ENCODE measurements around the gene RGS7BP.
"Not testable (repeated sequence)": the region's sequence is repeated elsewhere in the genome, so short reads cannot be mapped to it uniquely, and the experiment has no call there.

RGS7BP gene

DNA sequence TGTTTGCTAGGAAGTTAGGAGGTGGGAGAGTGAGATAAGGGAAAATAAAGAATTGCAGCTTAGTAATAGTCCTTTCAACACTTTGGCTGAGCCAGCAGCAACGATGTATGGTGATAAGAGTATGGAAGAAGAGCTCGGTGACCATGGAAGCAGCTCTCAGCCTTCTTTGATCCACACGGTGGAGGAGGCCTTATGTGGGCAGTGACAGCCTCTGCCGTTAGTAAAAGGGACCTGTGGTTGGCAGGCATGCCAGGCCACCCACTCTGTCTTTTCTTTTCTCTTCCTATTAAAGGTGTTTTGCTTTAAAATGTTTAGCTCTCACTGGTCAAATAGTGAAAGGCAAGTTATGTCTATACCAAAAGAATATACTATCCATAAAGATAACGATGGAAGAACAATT lies 7.7 kb downstream of the RGS7BP start:
- no peak overlapping the region for H3K9ac ChIP-seq (ENCODE audit: low read depth, low read length)
- no peak overlapping the region for H3K4me2 ChIP-seq (ENCODE audit: low read length)
- H3K36me3 ChIP-seq (ENCODE audit: insufficient read depth, low read length), result no peaks in the 10 kb centered on the region
- H3K4me3 ChIP-seq (ENCODE audit: low read length), result no peak overlapping the region
- H3K27me3 ChIP-seq (ENCODE audit: control insufficient read depth, insufficient read depth, low read length), result peaks cover 20% of the 10 kb centered on the region
- no peaks in the 10 kb centered on the region for H3K9me3 ChIP-seq (replicated peaks; ENCODE audit: low read length)
- H3K4me1 ChIP-seq (ENCODE audit: control insufficient read depth, insufficient read depth, low read length), result no peaks in the 10 kb centered on the region

DNA sequence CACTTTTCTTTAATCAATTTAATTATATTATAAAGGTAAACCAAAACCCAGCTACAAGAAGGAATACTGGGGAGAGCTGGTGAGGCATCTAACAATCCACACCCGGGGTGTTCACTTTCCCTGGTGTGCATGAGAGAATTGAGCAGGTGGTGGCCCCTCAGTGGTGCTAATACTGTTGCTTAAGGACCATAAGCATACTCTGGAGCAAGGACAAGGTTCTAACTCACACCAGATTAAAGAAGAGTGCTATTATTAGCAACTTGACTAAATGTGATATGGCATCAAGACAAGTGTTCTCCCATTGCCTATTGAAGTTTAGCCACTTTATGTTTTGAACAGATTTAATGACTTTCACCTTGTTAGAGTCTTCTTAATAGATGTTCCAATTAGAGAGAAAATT lies 8.8 kb downstream of the RGS7BP start:
- Histone ChIP-seq H3K4me2 (ENCODE audit: low read length) (no peak overlapping the region), H3K9me3 (replicated peaks; ENCODE audit: low read length) (no peaks in the 10 kb centered on the region), H3K4me1 (ENCODE audit: control insufficient read depth, insufficient read depth, low read length) (no peaks in the 10 kb centered on the region), H3K27me3 (ENCODE audit: control insufficient read depth, insufficient read depth, low read length) (peaks cover 9% of the 10 kb centered on the region), H3K9ac (ENCODE audit: low read depth, low read length) (no peak overlapping the region), H3K4me3 (ENCODE audit: low read length) (no peak overlapping the region), H3K36me3 (ENCODE audit: insufficient read depth, low read length) (no peaks in the 10 kb centered on the region)

DNA sequence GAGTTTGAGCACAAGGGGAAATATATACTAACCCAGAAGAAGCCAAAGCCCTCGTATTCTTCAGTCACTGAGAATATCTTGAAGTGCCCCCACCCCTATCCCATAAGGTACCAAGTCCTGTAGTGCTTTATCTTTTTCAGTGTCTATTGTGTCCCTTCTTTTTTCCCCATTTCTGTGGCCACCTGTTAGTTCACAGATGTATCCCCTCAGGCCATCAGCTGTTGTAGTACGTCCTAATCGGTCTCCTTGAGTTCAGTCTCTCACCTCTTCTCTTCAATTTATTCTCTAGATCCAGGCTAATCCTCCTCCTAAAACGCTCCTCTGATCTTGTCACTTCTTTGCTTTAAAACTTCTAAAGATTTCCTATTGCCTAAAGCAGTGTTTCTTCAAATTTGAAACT lies 10.4 kb downstream of the RGS7BP start:
- H3K36me3 ChIP-seq (ENCODE audit: insufficient read depth, low read length), result no peaks in the 10 kb centered on the region
- no peaks in the 10 kb centered on the region for H3K9me3 ChIP-seq (replicated peaks; ENCODE audit: low read length)
- H3K27me3 ChIP-seq (ENCODE audit: control insufficient read depth, insufficient read depth, low read length), result peaks cover 11% of the 10 kb centered on the region
- no peak overlapping the region for H3K9ac ChIP-seq (ENCODE audit: low read depth, low read length)
- H3K4me1 ChIP-seq (ENCODE audit: control insufficient read depth, insufficient read depth, low read length), result no peaks in the 10 kb centered on the region
- no peak overlapping the region for H3K4me2 ChIP-seq (ENCODE audit: low read length)
- no peak overlapping the region for H3K4me3 ChIP-seq (ENCODE audit: low read length)

DNA sequence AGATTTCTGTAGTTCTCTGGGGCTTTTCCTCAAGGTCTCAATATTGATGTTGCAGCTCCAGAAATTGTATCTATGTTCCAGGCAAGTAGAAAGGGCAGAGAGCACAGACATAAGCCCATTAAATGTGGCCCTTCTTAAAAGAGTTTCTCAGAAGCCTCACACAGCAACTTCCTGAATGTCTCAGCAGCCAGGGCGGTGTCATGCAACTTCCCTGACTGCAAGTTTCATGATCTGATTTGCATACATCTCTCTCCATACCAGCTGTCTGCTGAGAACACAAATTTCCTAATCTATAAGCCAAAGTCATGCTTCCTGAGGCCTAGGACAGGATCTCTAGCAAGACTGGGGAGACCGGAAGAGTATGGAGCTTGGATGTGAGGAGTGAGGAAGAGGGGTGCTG lies 13.0 kb downstream of the RGS7BP start:
- H3K4me2 ChIP-seq (ENCODE audit: low read length), result no peak overlapping the region
- H3K4me1 ChIP-seq (ENCODE audit: control insufficient read depth, insufficient read depth, low read length), result no peaks in the 10 kb centered on the region
- no peaks in the 10 kb centered on the region for H3K9me3 ChIP-seq (replicated peaks; ENCODE audit: low read length)
- H3K4me3 ChIP-seq (ENCODE audit: low read length), result no peak overlapping the region
- H3K36me3 ChIP-seq (ENCODE audit: insufficient read depth, low read length), result no peaks in the 10 kb centered on the region
- peaks cover 6% of the 10 kb centered on the region for H3K27me3 ChIP-seq (ENCODE audit: control insufficient read depth, insufficient read depth, low read length)
- no peak overlapping the region for H3K9ac ChIP-seq (ENCODE audit: low read depth, low read length)

DNA sequence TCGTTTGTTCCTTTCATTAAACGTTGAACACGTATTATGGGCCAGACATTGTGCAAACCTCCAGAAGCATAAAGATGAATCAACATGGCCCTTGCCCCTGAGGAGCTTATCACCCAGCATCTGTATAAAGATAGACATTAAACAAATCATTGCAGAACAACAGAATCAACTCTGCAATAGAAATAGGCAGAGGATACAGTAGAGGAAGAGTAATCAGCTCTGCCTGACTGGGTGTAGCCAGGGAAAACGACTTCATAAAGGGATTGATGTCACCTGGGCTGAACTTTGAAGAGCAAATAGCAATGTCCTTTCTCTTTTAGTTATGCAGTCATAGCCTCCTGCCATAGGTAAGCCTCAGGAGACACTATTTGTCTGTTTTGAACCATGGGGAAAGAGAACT lies 13.4 kb downstream of the RGS7BP start:
- Histone ChIP-seq H3K36me3 (ENCODE audit: insufficient read depth, low read length) (no peaks in the 10 kb centered on the region), H3K27me3 (ENCODE audit: control insufficient read depth, insufficient read depth, low read length) (peaks cover 6% of the 10 kb centered on the region), H3K9ac (ENCODE audit: low read depth, low read length) (no peak overlapping the region), H3K4me1 (ENCODE audit: control insufficient read depth, insufficient read depth, low read length) (no peaks in the 10 kb centered on the region), H3K4me3 (ENCODE audit: low read length) (no peak overlapping the region), H3K4me2 (ENCODE audit: low read length) (no peak overlapping the region), H3K9me3 (replicated peaks; ENCODE audit: low read length) (no peaks in the 10 kb centered on the region)

DNA sequence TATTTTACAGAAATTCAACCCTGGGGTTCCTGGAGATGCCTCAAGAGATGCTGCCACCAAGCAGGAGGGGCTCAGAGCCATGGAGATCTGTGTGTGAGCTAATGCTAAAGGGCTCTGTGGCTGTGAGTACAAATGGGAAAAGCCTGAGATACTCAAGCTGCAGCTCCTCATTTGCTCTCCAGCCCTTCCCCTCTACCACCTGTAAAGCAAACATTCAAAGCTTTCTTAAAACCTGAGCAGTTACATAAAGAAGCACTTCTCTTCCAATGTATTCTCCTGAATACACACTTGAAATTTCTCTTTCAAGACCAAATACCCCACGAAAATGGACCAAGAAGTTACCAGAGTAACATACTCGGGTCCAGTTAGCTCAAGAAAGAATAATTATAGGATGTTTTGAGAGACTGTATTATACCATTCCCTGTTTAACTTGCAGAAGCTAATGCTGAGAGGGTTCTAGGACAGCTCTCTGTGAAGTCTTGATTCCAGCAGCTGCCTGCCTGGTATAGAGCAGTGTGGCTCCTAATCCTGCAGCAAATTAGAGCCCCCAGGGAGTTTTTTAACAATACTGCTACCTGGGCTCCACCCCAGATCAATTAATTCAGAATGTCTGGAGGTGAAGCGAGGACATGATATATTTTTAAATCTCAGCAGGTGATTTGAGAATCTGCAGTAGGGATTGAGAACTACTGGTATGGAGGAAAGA lies 21.1 kb downstream of the RGS7BP start:
- no peak overlapping the region for H3K9ac ChIP-seq (ENCODE audit: low read depth, low read length)
- no peak overlapping the region for H3K4me2 ChIP-seq (ENCODE audit: low read length)
- no peak overlapping the region for H3K4me3 ChIP-seq (ENCODE audit: low read length)
- H3K9me3 ChIP-seq (replicated peaks; ENCODE audit: low read length), result no peaks in the 10 kb centered on the region
- peaks cover 15% of the 10 kb centered on the region for H3K27me3 ChIP-seq (ENCODE audit: control insufficient read depth, insufficient read depth, low read length)
- no peaks in the 10 kb centered on the region for H3K4me1 ChIP-seq (ENCODE audit: control insufficient read depth, insufficient read depth, low read length)
- no peaks in the 10 kb centered on the region for H3K36me3 ChIP-seq (ENCODE audit: insufficient read depth, low read length)

DNA sequence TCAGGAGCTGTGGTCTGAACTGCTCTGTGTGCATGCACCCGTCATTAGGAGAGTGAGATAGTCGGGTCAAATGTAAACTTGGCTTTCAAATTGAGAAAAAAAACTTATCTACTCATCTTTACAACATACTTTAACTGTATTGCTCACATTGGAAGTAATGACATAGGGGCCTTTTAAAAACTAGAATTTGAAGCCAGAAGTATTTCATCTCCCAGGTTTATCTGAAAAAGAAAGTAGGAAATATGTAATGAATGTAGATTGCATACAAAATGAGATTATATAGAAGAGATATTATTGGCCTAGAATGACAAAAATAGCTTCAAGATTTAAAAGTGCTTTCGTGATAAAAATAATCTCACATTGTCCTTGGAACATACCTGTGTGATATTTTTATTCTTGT lies 24.3 kb downstream of the RGS7BP start:
- no peak overlapping the region for H3K4me2 ChIP-seq (ENCODE audit: low read length)
- no peaks in the 10 kb centered on the region for H3K4me1 ChIP-seq (ENCODE audit: control insufficient read depth, insufficient read depth, low read length)
- H3K36me3 ChIP-seq (ENCODE audit: insufficient read depth, low read length), result no peaks in the 10 kb centered on the region
- no peak overlapping the region for H3K4me3 ChIP-seq (ENCODE audit: low read length)
- H3K9me3 ChIP-seq (replicated peaks; ENCODE audit: low read length), result no peaks in the 10 kb centered on the region
- H3K27me3 ChIP-seq (ENCODE audit: control insufficient read depth, insufficient read depth, low read length), result peaks cover 16% of the 10 kb centered on the region
- no peak overlapping the region for H3K9ac ChIP-seq (ENCODE audit: low read depth, low read length)

DNA sequence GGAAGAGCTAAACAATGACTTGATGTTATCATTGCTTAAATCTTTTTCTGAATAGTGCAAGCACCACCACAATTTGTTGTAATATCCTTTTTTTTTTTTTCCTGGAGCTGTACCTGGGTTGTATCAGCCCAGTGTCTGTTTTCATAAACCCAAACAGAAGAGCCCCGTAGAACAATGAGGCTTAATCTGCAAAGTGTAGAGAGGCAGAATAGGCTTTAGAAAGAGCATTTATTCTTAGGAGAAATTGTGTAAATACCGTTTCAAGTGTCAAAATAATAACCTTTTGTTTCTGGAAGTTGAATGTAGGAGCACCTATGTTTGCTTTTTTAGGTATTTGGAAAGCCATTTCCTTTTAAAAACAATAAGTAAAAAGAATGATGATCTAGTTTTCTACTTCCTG lies 26.4 kb downstream of the RGS7BP start:
- no peaks in the 10 kb centered on the region for H3K9me3 ChIP-seq (replicated peaks; ENCODE audit: low read length)
- no peak overlapping the region for H3K4me3 ChIP-seq (ENCODE audit: low read length)
- no peaks in the 10 kb centered on the region for H3K36me3 ChIP-seq (ENCODE audit: insufficient read depth, low read length)
- H3K4me2 ChIP-seq (ENCODE audit: low read length), result no peak overlapping the region
- no peaks in the 10 kb centered on the region for H3K4me1 ChIP-seq (ENCODE audit: control insufficient read depth, insufficient read depth, low read length)
- H3K9ac ChIP-seq (ENCODE audit: low read depth, low read length), result no peak overlapping the region
- H3K27me3 ChIP-seq (ENCODE audit: control insufficient read depth, insufficient read depth, low read length), result peaks cover 21% of the 10 kb centered on the region

DNA sequence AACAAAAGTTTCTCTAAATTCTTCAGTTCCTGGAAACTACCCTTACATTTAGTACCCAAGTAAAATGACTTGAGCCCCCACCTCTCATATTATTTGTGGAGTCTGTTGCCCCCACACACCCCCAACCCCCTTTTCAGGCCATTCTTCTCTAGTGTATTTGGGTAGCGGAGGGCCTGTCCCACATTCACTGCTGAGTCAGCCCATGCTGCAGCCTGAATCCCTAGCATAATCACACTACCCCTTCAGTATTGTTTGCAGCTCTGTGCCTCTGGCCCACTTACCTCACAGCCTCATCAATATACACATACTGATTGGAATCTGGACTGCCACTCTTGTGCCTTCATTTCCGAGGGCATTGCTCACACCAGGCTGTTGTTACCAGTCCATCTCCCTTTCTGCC lies 26.8 kb downstream of the RGS7BP start:
- Histone ChIP-seq H3K4me2 (ENCODE audit: low read length) (no peak overlapping the region), H3K4me1 (ENCODE audit: control insufficient read depth, insufficient read depth, low read length) (no peaks in the 10 kb centered on the region), H3K36me3 (ENCODE audit: insufficient read depth, low read length) (no peaks in the 10 kb centered on the region), H3K9ac (ENCODE audit: low read depth, low read length) (no peak overlapping the region), H3K4me3 (ENCODE audit: low read length) (no peak overlapping the region), H3K9me3 (replicated peaks; ENCODE audit: low read length) (no peaks in the 10 kb centered on the region), H3K27me3 (ENCODE audit: control insufficient read depth, insufficient read depth, low read length) (peaks cover 21% of the 10 kb centered on the region)

DNA sequence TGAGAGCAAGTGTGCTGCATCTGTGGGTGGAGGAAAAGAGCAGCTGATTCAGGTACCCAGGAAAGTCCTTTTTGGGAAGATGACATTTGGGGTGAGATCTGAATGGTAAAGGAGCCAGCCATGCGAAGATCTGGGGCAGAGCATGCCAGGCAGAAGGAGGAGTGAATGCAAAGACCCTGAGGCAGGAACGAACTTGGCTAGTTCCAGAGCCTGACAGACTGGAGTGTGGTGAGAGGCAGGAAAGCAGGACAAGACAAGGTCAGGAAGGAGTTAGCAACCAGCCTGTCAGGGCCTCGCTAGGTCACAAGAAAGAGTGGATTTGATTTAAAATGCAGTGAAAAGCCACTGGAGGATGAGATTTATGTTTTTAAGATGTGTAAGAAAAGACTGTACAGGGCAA lies 28.2 kb downstream of the RGS7BP start:
- H3K9me3 ChIP-seq (replicated peaks; ENCODE audit: low read length), result no peaks in the 10 kb centered on the region
- H3K4me1 ChIP-seq (ENCODE audit: control insufficient read depth, insufficient read depth, low read length), result no peaks in the 10 kb centered on the region
- no peak overlapping the region for H3K4me2 ChIP-seq (ENCODE audit: low read length)
- H3K9ac ChIP-seq (ENCODE audit: low read depth, low read length), result no peak overlapping the region
- no peak overlapping the region for H3K4me3 ChIP-seq (ENCODE audit: low read length)
- no peaks in the 10 kb centered on the region for H3K36me3 ChIP-seq (ENCODE audit: insufficient read depth, low read length)
- H3K27me3 ChIP-seq (ENCODE audit: control insufficient read depth, insufficient read depth, low read length), result peaks cover 21% of the 10 kb centered on the region

DNA sequence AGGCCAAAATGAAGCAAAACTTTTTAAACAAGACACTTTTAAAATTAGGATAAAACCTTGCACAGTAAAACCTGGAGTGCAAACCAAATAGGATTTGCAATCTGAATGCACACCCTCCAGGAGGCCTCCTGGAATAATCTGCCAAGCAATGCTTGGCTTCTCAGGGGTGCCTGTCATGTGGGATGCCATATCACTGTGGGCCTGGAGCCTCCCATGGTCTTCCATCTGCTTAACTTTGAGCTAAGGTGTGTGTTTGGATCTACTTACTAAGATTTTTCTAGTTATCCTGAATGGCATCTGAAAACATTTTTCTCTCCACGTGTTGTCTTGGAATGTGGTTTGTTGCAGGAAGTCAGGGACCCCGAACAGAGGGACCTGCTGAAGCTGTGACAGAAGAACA lies 52.1 kb downstream of the RGS7BP start:
- Histone ChIP-seq H3K9me3 (replicated peaks; ENCODE audit: low read length) (no peaks in the 10 kb centered on the region), H3K27me3 (ENCODE audit: control insufficient read depth, insufficient read depth, low read length) (peaks cover 13% of the 10 kb centered on the region), H3K4me3 (ENCODE audit: low read length) (no peak overlapping the region), H3K4me1 (ENCODE audit: control insufficient read depth, insufficient read depth, low read length) (no peaks in the 10 kb centered on the region), H3K36me3 (ENCODE audit: insufficient read depth, low read length) (no peaks in the 10 kb centered on the region), H3K4me2 (ENCODE audit: low read length) (no peak overlapping the region), H3K9ac (ENCODE audit: low read depth, low read length) (no peak overlapping the region)

DNA sequence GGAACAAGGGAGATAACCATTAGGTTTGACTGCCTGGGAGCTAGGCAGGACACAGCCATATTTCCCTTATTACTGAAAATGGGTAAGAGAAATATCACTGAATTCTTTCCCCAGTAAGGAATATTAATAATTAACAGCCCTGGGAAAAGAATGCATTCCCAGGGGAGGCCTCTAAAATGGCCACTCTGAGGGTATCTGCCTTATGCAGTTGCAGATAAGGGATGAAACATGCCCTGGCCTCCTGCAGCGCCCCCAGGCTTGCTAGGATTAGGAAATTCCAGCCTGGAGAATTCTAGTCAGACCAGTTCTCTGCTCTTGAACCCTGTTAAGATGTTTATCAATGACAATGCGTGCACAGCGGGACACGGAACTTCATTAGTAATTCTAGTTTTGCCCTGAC lies 52.8 kb downstream of the RGS7BP start:
- not testable (repeated sequence) for H3K4me2 ChIP-seq (ENCODE audit: low read length); H3K9ac ChIP-seq (ENCODE audit: low read depth, low read length); H3K36me3 ChIP-seq (ENCODE audit: insufficient read depth, low read length); H3K4me1 ChIP-seq (ENCODE audit: control insufficient read depth, insufficient read depth, low read length); H3K9me3 ChIP-seq (replicated peaks; ENCODE audit: low read length); H3K4me3 ChIP-seq (ENCODE audit: low read length)
- H3K27me3 ChIP-seq (ENCODE audit: control insufficient read depth, insufficient read depth, low read length), result peaks cover 17% of the 10 kb centered on the region
